Hematopoietic multipotent progenitor cell treated with erythropoietin and hydrocortisone succinate and interleukin-3 and kit ligand, for 17 days (in vitro differentiated cells): ENCODE measurements around the gene CCDC85C.
A peak's percentile ranks its signal among the peaks of the same experiment; 100 is the strongest.

ENCODE experiments used
- DNase-seq: peaks from one replicate; pipeline ENCODE4 v3.0.0-alpha.2; 2015; ENCODE audit warnings: low spot score

Gene CCDC85C

GRCh38 chr14:99628887-99629618 lies 25.0 kb upstream of the CCDC85C start:
- peak; percentile 35 for DNase-seq

- no peak for DNase-seq
Measured at GRCh38 chr14:99627510-99628381, 23.7 kb upstream of the CCDC85C start.

GRCh38 chr14:99627100-99627499 lies 23.1 kb upstream of the CCDC85C start:
- DNase-seq: no peak

- DNase-seq: no peak
Measured at GRCh38 chr14:99626041-99626648, 22.1 kb upstream of the CCDC85C start.

- DNase-seq: no peak
Measured at GRCh38 chr14:99625476-99625875, 21.5 kb upstream of the CCDC85C start.

- DNase-seq: no peak
Measured at GRCh38 chr14:99624971-99625370, 21.0 kb upstream of the CCDC85C start.

- DNase-seq: no peak
Measured at GRCh38 chr14:99624024-99624423, 20.0 kb upstream of the CCDC85C start.

- DNase-seq: no peak
Measured at GRCh38 chr14:99621948-99622347, 17.9 kb upstream of the CCDC85C start.

- no peak for DNase-seq
Measured at GRCh38 chr14:99619835-99620834, 16.1 kb upstream of the CCDC85C start.

- no peak for DNase-seq
Measured at GRCh38 chr14:99616832-99617800, 13.1 kb upstream of the CCDC85C start.

GRCh38 chr14:99615497-99616157 lies 11.6 kb upstream of the CCDC85C start:
- DNase-seq: no peak

GRCh38 chr14:99612738-99613330 lies 8.8 kb upstream of the CCDC85C start:
- no peak for DNase-seq

- DNase-seq: no peak
Measured at GRCh38 chr14:99612071-99612737, 8.2 kb upstream of the CCDC85C start.

- DNase-seq: no peak
Measured at GRCh38 chr14:99611646-99612045, 7.6 kb upstream of the CCDC85C start.

- DNase-seq: no peak
Measured at GRCh38 chr14:99609245-99610170, 5.5 kb upstream of the CCDC85C start.

GRCh38 chr14:99608591-99608990 lies 4.6 kb upstream of the CCDC85C start:
- DNase-seq: no peak

GRCh38 chr14:99606359-99606758 lies 2.4 kb upstream of the CCDC85C start:
- DNase-seq: no peak
